ELF-1 (cell line): ENCODE measurements around the gene OR2T33.
"Not testable (repeated sequence)": the region's sequence is repeated elsewhere in the genome, so short reads cannot be mapped to it uniquely, and the experiment has no call there.

Experiments used
- DNase-seq: peaks from one replicate; pipeline ENCODE4 v3.0.0-alpha.2; 2016; ENCODE audit warnings: low read depth, low spot score

The OR2T33 gene

DNA sequence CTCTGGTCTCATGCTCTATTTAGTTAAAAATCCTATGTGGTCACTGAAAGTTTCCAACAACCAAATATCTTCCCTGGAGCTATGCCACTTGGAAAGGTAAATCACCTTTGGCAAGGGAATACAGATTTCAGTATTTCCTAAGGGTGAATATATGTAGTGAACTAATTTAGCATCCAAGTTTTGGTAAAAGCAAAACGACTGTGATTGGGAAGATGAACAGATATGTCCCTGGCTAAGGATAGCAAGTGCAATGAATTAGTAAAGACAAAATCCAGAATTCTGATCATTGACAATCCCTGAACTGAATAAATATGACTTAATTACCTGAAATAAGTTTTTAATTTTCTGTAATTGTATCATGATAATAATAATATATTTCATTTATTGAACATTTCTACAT lies at the start of gene OR2T33:
TSS of gene OR2T33 (minus strand) at position 101 of the 400 bp plus-strand sequence. CDS start 4,162 bp downstream, outside the sequence.
- DNase-seq = no peak

GRCh38 chr1:248324468-248324867 lies 46.7 kb upstream of the OR2T33 start, which contains the start of gene OR2M7:
Gene OR2M7 (minus strand): TSS chr1:248324568. CDS start chr1:248324568, 0 bp downstream.
- DNase-seq = no peak

GRCh38 chr1:248316796-248317195 lies 39.0 kb upstream of the OR2T33 start:
- DNase-seq = no peak

DNA sequence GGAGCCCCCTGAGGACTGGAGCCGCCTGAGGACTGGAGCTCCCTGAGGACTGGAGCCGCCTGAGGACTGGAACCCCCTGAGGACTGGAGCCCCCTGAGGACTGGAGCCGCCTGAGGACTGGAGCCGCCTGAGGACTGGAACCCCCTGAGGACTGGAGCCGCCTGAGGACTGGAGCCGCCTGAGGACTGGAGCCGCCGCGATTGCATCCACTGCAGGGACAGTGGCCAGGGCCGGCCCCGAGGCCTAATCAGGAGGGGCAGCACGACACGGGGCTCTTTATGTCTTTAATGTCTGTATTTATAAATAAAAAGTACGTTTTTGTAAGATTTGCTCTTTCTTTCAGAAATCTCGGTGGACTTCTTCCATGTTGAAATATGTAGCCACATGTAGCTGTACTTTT lies 29.0 kb upstream of the OR2T33 start:
- not testable (repeated sequence) for DNase-seq

DNA sequence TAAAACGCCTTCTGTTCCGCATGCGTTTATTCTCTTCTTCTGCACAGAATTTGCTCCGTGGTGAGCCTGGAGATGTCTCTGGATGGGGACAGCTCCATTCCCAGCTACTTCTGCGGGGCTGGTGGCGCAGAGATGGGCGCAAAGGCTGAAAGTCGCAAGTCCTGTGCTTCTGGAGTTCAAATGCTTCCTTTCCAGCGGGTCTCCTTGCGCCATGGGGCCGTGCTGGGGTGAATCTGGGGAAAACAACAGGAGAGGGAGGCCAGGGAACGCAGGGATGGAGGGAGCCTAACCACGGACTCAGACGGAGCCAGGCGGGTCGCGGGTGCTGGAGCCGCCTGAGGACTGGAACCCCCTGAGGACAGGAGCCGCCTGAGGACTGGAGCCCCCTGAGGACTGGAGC lies 28.3 kb upstream of the OR2T33 start:
- no peak for DNase-seq

DNA sequence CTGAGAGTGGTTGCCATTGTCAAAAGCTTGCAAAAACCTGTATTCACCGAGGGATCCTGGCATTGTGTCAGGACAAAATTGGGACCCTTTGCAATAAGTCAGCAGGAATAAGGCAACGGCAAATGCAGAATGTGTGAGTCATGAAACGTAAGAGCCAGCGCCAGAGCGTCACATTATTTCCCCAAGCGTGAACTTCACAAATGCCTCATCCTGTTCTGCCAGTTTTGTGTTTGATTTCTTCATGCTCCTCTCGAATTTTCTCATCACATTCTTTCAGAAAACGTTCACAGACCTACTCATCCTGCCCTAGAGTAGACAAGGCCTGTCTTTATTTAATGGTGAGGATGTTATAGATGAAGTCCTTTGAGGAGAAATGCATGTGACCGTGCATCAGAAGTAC lies 27.9 kb upstream of the OR2T33 start:
- DNase-seq = not testable (repeated sequence)

GRCh38 chr1:248303324-248303723 lies 25.5 kb upstream of the OR2T33 start, which contains the start of gene OR2T12:
Gene OR2T12 (minus strand): TSS chr1:248303424. CDS start chr1:248295578, 7,846 bp downstream.
- DNase-seq = no peak

- DNase-seq = no peak
Observed at GRCh38 chr1:248288391-248288790, 10.6 kb upstream of the OR2T33 start.

GRCh38 chr1:248273225-248273624 lies 4.6 kb downstream of the OR2T33 start:
- DNase-seq = not testable (repeated sequence)

DNA sequence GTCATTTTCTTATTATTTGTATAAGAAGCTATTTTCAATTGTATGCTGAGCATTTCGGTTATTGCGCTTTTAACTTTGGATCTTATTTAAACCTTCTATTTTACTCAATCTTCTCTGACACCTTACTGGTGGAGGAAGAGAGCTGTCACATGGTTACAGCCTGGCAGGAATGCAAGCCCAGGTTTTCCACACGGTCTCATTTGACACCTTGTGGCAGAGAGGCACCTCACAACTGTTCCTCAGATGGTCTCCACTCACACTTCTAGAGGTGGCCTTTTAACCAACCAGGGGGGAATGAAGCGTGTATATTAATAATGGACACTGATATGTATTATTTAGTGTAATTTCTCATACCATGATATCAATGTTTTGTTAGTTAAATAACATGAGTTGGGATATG lies 9.6 kb downstream of the OR2T33 start:
- no peak for DNase-seq

- not testable (repeated sequence) for DNase-seq
Observed at GRCh38 chr1:248259309-248259708, 18.5 kb downstream of the OR2T33 start.

DNA sequence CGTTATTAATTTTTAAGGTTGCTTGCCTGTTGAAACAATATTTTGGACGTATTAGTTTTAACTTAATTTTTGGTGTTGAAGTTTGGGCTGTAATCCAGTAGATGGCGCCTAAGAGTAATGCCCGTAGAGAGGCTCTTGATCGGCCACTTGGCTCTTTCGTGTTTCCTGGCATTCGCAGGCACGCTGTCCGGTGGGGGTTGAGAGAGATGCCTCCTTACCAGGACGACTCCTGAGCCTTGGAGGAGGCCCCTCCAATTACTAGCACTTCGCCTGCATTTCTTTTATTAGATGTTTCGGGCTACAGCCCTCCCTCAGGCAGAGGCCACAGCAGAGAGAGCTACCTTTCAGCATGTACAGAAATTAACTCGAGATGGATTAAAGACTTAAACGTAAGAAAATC lies 34.6 kb downstream of the OR2T33 start:
- peak; percentile 25 for DNase-seq

GRCh38 chr1:248239478-248239877 lies 38.3 kb downstream of the OR2T33 start:
- no peak for DNase-seq

- DNase-seq = no peak
Observed at GRCh38 chr1:248231117-248231516, 46.7 kb downstream of the OR2T33 start, which contains the start of gene OR2M4. Gene OR2M4 (plus strand): TSS chr1:248231417. CDS start chr1:248238929, 7,512 bp downstream.

DNA sequence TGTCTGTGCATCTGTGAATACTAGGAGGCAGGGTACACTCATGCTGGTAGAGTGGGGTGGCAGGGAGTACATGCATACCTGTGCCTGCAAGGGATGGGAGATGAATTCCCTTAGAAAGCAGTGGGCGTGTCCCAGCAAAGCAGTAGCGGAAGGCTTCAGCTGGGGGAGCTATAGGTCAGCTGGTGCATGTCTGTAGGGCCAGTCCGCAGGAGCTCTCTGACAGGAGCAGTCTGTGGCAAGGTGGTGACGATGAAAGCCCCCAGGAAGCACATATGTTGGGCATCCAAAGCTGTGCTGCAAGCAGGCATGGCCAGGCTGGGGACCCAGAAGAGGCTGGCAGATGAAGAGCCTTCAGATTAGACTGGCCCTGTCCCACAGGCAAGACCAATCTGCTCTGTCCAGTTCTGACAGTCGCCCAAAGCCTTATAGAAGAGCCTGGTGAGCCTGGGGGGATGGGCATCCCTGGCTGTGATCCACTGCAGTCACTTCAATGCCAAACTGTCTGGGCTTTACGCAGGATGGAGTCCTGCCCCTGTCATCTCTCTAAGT lies 48.3 kb downstream of the OR2T33 start:
- no peak for DNase-seq

DNA sequence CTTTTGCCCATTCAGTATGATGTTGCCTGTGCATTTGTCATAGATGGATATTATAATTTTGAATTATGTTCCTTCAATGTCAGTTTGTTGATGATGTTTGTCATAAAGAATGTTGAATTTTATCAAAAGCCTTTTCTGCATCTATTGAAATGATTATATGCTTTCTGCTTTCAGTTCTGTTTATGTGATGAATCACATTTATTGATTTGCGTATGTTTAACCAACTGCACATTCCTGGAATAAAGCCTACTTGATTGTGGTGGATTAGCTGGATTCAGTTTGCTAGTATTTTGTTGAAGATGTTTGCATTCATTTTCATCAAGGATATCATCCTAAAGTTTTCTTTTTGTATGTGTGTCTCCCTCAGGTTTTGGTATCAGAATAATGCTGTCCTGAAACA lies 52.2 kb downstream of the OR2T33 start:
- DNase-seq = no peak
